HG03442 (cell line): ENCODE data around the gene ALOX12.

ENCODE experiments used
- ATAC-seq: cut with Tn5 transposase; IDR thresholded peaks from one replicate; pipeline ENCODE4 v1.9.1; 2021; ENCODE audit warnings: mild to moderate bottlenecking, moderate library complexity; ENCODE audit not compliant: unreplicated experiment

ALOX12 gene

DNA sequence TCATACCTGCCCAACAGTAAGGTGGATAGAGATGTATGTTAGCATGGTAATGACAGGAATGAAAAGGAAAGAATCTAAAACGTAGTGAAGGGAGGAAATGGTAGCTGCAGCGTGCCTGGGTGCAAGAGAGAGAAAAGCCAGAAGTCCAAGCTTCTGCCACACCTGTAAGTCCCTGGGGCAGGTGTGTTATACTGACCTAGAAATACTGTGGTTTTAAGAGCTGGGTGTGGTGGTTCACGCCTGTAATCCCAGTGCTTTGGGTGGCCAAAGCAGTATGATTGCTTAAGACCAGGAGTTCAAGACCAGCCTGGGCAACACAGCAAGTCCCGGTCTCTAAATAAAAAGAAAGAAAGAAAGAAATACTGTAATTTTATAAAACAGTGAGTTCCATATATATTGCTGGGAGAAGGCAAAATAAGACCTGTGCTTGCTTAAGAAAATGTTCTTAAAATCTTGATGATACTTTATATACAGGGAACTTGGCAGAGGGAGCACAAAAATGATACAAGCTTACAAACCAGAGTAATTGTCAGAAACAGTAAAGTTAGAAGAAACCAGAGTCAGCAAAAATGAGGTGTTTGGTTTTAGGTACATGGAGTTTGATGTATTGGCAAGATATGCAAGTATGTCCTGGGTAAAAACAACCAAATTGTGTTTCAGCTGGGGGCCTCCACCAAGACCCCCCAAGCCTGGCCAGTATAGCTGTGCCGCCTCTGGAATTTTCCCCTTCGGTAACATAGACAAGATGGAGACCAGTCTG lies 6.6 kb downstream of the ALOX12 start:
- ATAC-seq: no peak

DNA sequence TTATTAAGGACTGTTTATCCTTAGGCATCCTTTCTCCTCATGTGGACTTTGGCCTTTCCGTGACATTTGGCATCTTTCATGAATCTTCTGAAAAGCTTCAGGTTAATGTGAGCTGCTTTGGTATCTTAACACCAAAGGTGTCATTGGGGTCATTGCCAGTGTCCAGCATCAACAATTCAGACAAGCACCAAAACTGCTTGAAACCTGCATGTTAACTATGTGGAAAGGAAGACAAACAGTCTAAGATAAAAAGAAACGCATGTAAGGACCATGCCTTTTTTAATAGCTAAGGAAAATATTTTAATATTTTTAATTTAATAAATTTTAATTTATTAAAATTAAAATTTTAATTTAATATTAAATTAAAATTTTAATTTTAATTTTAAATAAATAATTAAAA lies 7.9 kb downstream of the ALOX12 start:
- no peak for ATAC-seq

DNA sequence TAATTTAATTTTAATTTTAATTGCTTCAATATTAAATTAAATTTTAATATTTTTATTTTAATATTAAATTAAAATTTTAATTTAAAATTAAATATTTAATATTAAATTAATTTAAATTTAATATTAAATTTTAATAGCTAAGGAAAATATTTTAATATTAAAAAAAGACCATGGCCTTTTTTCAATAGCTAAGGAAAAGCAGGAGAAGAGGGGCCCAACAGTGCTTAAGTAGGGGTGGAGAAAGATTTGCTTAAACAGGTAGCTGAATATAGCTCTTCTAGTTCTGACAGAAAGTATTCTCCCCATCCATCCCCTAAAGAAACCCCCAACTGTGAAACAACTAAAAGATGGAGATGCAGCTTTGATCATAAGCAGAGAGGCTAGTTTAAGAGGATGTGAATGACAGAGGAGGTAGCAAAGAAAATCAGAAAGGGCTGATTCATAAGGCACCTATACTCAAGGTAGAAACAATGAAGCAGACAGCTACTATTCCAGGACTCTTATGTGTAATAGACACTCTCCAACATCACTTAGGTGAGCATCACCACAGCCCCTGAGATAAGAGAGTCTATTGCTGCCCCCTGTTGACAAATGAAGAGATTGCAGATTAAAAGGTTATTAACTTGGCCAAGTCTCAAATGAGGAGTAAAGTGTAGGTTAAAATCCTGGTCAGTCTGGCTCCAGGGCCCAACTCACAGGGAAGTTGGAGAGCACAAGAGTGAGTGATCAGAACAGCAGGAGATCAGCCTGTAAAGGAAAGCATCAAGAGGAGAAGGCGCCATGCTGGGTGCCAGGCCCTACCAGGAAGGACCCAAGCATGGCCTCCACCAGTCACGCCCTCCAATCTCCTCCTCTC lies 8.8 kb downstream of the ALOX12 start:
- ATAC-seq: no peak

DNA sequence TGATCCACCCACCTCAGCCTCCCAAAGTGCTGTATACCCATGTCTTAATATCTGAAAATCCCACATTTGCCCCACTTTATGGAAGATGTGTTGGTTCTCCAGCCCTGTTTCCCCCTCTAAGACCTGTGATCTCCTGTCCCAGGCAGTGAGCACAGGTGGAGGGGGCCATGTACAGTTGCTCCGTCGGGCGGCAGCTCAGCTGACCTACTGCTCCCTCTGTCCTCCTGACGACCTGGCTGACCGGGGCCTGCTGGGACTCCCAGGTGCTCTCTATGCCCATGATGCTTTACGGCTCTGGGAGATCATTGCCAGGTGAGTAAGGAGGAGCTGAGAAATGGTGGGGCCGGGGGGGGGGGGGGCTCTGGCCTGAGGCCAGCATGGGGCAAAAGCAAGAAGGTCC lies 9.9 kb downstream of the ALOX12 start:
- ATAC-seq: no peak

DNA sequence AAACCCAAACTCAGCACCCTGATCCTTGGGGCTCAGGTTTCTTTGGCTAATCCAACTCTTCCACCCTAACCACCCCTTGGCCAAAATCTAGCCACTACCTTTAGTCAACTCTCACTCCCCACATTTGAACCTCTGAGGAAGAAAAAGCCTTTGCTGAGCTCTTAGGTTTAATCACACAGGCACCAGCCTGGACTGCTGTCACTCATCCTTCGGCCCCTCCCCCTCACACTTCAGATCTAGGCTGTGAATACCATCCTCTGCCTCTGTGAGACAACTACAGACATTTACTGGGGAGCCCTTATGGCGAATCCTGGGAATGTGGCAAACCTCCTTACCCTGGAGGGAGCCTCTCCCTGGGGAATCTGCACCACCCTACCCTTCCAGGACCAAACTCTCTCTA lies 11.3 kb downstream of the ALOX12 start:
- ATAC-seq: no peak

- ATAC-seq: no peak
These were observed 14.7 kb downstream of the ALOX12 start for GRCh38 chr17:7010523-7010922.

DNA sequence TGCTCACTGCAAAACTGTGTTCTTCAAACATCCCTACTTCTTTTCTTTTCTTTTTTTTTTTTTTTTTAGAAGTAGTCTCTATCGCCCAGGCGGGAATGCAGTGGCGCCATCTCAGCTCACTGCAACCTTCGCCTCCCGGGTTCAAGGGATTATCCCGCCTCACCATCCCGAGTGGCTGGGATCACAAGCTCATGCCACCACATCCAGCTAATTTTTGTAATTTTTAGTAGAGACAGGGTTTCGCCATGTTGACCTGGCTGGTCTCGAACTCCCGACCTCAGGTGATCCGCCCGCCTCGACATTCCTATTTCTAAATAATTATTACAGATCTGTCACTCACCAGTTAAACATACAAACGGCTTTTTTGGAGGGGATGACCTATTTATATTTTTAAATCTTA lies 15.6 kb downstream of the ALOX12 start:
- no peak for ATAC-seq

DNA sequence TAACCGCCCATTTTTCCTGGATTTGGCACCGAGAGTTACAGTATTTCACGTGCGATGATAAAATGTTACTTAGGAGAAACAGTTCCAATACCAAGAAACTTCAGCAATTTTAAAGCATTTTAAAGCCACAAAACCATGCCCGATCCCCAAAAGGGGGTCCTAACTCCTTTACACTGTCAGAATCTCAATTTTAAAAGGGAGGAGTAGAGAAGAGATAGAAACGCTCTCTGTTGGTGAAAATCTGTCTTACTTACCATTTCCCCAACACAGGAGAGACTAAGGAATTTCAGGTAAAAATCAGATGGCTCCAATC lies 16.0 kb downstream of the ALOX12 start:
- no peak for ATAC-seq

GRCh38 chr17:7014261-7014994 lies 18.6 kb downstream of the ALOX12 start:
- ATAC-seq: peak; percentile 75

GRCh38 chr17:7014995-7015958 lies 19.4 kb downstream of the ALOX12 start:
- peak; percentile 8 for ATAC-seq

DNA sequence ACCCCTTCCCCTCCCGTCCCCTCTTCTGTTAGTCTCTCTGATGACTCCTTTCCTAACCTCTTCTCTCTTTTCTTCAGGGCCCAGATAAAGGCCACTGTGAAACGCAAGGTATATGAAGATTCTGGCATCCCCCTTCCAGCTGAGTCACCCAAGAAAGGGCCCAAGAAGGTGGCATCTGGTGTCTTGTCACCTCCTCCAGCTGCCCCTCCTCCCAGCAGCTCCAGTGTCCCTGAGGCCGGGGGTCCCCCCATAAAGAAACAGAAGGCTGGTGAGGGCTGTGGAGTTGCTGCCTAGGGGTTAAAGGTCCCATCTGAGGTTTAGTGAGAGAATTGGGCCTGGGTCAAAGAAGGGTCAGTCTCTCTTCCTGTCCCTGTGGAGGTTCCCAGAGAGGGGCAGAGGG lies 20.6 kb downstream of the ALOX12 start:
- ATAC-seq: no peak

GRCh38 chr17:7016886-7017826 lies 21.3 kb downstream of the ALOX12 start:
- ATAC-seq: no peak

- no peak for ATAC-seq
These were observed 22.0 kb downstream of the ALOX12 start for GRCh38 chr17:7017827-7018200.

DNA sequence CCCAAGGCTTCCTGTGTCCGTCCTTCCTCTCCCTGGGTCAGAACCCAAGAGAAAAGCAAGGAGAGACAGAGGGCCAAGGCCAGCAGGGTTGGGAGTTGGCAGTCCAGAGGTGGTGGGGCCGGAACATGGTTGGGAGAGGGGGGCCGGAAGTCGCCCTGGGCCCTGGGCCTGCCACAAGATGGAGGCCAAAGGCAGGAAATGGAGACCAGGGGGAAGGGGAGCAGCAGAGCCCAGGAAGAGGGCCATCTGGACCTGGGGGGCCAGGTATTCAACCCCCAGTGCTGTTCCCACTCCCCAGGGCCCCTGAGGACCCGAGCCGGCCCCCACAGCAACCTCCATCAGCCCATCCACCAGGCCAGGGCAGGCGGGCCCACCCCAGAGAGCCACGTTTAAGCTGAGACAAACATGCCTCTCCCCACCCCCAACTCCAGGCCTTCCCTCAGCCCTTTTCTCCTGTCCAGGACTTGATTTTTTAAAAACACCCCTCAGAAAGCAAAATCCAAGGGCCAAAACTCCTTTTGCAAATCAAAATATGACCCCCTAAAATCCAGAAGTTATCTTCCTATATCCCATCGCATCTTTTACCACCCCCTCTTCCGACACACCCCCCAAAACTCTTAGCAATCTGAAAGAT lies 22.6 kb downstream of the ALOX12 start:
- ATAC-seq: no peak

- ATAC-seq: no peak
These were observed 23.5 kb downstream of the ALOX12 start for GRCh38 chr17:7019367-7019766.

GRCh38 chr17:7019839-7020519 lies 24.1 kb downstream of the ALOX12 start:
- ATAC-seq: no peak

- ATAC-seq: no peak
These were observed 25.2 kb downstream of the ALOX12 start for GRCh38 chr17:7020894-7021664.
